BJ (cell line): Measurements from ENCODE around the gene GPX1. TPM values are rescaled to one million over a fixed set of nuclear protein-coding genes. Genes with fewer than 3 reads are reported as not detected.

Source experiments
- CTCF ChIA-PET: fragments of 350-600 bp; formaldehyde crosslinking; extraction: SDS; loops from one replicate; lab custom pipeline; 2021; ENCODE audit warnings: antibody characterized with exemption, inconsistent platforms; lab: Yijun Ruan, JAX
- POLR2A ChIA-PET: fragments of 300-600 bp; sonication (Branson Sonifier 250); formaldehyde crosslinking; extraction: SDS; loops from one replicate; lab custom pipeline; 2021; ENCODE audit warnings: antibody characterized with exemption; lab: Charles Lee
- DNase-seq: peaks from one replicate; pipeline ENCODE4 v3.0.0-alpha.2; 2011; ENCODE audit warnings: low read depth
- H3K27me3 ChIP-seq: 2 replicates; pipeline ENCODE4 v1.6.0; 2011; ENCODE audit warnings: low read length; ENCODE audit not compliant: control insufficient read depth, insufficient read depth
- H3K36me3 ChIP-seq: 2 replicates; pipeline ENCODE4 v1.5.1; 2011; ENCODE audit warnings: low read length; ENCODE audit not compliant: control insufficient read depth, insufficient read depth
- H3K4me3 ChIP-seq: 2 replicates; pipeline ENCODE4 v1.5.1; 2011; ENCODE audit warnings: low read depth, mild to moderate bottlenecking, control low read depth, low read length
- polyA plus RNA-seq: library from polyadenylated mRNA; depleted of rRNA; stranded (reverse); fragments of >200 nt; gene quantifications from 2 replicates; pipeline ENCODE4 v1.2.3, GENCODE V29; 2011; rRNA removed
- TF ChIP-seq, protein P1 (sequence below): IDR thresholded peaks from 2 replicates; pipeline ENCODE4 v1.5.1; 2011; ENCODE audit warnings: low read depth, mild to moderate bottlenecking, control low read depth, inconsistent platforms, low read length, moderate library complexity; ENCODE audit not compliant: insufficient read depth

GPX1 gene
- polyA plus RNA-seq, 1 experiment: 751 TPM

DNA sequence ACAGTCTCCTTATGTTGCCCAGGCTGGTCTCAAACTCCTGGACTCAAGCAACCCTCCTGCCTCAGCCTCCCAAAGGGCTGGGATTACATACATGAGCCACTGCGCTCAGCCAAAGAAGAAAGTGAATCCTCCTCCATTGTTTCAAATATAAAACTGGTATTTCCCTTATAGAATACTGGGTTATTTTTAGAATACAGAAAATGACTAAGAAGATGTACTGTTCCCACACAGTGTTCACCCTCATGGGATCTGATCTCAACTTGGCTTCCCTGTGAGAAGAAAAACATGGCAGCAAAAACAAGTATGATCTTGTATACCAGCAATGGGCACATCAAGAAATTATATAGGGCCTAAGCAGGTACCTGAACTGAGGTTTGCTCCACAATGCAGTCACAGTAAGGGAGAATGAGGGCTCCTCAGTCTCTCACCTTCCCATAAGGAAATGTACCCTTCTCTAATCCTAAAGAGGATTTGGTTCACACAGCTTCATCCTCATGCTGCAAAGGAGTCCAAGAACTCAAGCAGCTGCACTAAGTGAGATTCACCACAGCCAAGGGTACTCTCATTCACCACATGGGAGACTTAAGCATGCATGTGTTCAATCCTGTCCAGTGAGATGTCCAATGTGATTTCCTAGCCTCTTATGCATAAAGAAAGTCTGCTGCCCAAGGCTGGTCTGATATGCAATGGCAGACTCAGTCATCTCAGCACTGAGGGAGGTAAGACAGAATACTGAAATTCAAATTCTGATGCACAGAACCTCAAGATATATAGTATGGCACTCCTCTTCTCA, 44.1 kb downstream of the GPX1 start:
- no peak overlapping the region for H3K4me3 ChIP-seq
- DNase-seq: no peak
- POLR2A ChIA-PET: interaction anchor here (0.6 kb wide), 1 partner anchor 301 kb away, joined by 3 read pairs; no protein-coding TSS in a partner anchor

DNA sequence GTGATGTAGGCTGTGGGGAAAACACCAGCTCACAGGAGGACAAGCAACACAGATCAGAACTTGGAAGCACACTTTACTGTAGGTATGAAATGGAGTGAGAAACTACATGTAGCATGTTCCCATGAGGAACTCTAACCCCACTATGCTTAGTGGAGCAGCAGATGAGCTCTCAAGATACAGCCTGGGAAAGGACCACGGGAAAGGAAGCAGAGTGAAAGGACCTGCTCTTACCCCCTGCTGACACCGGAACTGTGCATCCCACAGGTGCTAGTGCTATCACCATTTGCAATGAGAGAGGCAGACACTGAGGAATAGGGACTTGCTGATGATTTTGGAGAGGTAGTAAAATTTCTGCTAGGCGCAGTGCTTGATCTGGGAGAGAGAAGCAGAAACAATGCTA, 46.9 kb downstream of the GPX1 start:
- ChIA-PET CTCF (interaction anchor here (1.2 kb wide), 1 partner anchor 9 kb away, joined by 3 read pairs; no protein-coding TSS in a partner anchor), POLR2A (no interaction called here)
- peaks cover 14% of the 10 kb centered on the region for H3K36me3 ChIP-seq
- TF ChIP-seq, protein P1, sequence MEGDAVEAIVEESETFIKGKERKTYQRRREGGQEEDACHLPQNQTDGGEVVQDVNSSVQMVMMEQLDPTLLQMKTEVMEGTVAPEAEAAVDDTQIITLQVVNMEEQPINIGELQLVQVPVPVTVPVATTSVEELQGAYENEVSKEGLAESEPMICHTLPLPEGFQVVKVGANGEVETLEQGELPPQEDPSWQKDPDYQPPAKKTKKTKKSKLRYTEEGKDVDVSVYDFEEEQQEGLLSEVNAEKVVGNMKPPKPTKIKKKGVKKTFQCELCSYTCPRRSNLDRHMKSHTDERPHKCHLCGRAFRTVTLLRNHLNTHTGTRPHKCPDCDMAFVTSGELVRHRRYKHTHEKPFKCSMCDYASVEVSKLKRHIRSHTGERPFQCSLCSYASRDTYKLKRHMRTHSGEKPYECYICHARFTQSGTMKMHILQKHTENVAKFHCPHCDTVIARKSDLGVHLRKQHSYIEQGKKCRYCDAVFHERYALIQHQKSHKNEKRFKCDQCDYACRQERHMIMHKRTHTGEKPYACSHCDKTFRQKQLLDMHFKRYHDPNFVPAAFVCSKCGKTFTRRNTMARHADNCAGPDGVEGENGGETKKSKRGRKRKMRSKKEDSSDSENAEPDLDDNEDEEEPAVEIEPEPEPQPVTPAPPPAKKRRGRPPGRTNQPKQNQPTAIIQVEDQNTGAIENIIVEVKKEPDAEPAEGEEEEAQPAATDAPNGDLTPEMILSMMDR: no peak
- DNase-seq: no peak
- no peaks in the 10 kb centered on the region for H3K27me3 ChIP-seq
- no peak overlapping the region for H3K4me3 ChIP-seq

More for the DNA sequence above, 44.1 kb downstream of the GPX1 start:
- TF ChIP-seq, protein P1: no peak
- CTCF ChIA-PET: interaction anchor here (0.8 kb wide), 1 partner anchor 17 kb away, joined by 3 read pairs; no protein-coding TSS in a partner anchor
- Histone ChIP-seq H3K27me3 (no peaks in the 10 kb centered on the region), H3K36me3 (peaks cover 25% of the 10 kb centered on the region)

DNA sequence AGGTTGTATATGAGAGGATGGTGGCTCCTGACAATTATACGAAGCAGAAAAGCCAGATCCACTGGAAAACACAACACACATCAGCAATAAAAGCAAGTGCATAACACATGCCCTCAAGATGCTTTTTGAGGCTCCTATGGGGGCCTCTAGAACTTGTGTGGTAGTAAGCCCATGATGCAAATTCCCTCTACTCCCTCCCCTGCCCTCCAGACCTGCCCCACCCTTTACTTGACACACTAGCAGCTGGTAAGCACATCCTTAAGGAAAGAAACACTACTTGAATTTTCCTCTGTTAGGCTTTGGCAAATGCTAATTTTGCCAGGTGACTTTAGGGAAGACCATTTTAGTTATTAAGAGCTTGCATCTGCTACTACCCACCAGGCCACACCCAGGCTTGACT, 47.5 kb downstream of the GPX1 start:
- peaks cover 16% of the 10 kb centered on the region for H3K36me3 ChIP-seq
- no peaks in the 10 kb centered on the region for H3K27me3 ChIP-seq
- no peak for DNase-seq
- ChIA-PET CTCF (interaction anchor here (1.2 kb wide), 1 partner anchor 9 kb away, joined by 3 read pairs; no protein-coding TSS in a partner anchor), POLR2A (no interaction called here)
- H3K4me3 ChIP-seq: no peak overlapping the region
- TF ChIP-seq, protein P1: no peak

Other genes with a start within 250 kb of the GPX1 start
- 32.9 and 54.6 TPM in 2 replicates for gene USP19, start 237.5 kb downstream of the GPX1 start, polyA plus RNA-seq
- gene LAMB2, start 225.3 kb downstream of the GPX1 start, polyA plus RNA-seq: 967 and 1,544 TPM in 2 replicates
- 23.1 and 33.3 TPM in 2 replicates for gene CCDC71, start 192.0 kb downstream of the GPX1 start, polyA plus RNA-seq
- gene KLHDC8B, start 186.8 kb downstream of the GPX1 start, polyA plus RNA-seq: 33.8 and 47.8 TPM in 2 replicates
- gene C3orf62, start 81.1 kb downstream of the GPX1 start, polyA plus RNA-seq: 2.1 TPM in 2 replicates
- gene USP4, start 18.3 kb downstream of the GPX1 start, polyA plus RNA-seq: 63.5 and 72.7 TPM in 2 replicates
- 549 and 615 TPM in 2 replicates for gene RHOA, start 53.6 kb upstream of the GPX1 start, polyA plus RNA-seq
- gene TCTA, start 54.1 kb upstream of the GPX1 start, polyA plus RNA-seq: 43.3 and 57.2 TPM in 2 replicates
- gene AMT, start 64.1 kb upstream of the GPX1 start, polyA plus RNA-seq: 6.3 and 9.1 TPM in 2 replicates
- gene NICN1, start 71.0 kb upstream of the GPX1 start, polyA plus RNA-seq: 11.2 and 29.5 TPM in 2 replicates
- 71.4 and 144 TPM in 2 replicates for gene DAG1, start 111.9 kb upstream of the GPX1 start, polyA plus RNA-seq
- gene BSN, start 196.1 kb upstream of the GPX1 start, polyA plus RNA-seq: 0.01 and 0.04 TPM in 2 replicates